OCI-LY7 (cell line): ENCODE measurements around the gene EIF2S1. TPM values are rescaled to one million over a fixed set of nuclear protein-coding genes. Genes with fewer than 3 reads are reported as not detected.

Experiments used
- BruUV-seq: library from RNA; stranded (reverse); fragments of 400-500 nt; replicated peaks from 2 replicates; lab custom pipeline; 2021; lab: Mats Ljungman, UMichigan
- CTCF ChIA-PET: fragments of 300-600 bp; sonication (Branson Sonifier 250); formaldehyde crosslinking; loops from one replicate; lab custom pipeline; 2022; ENCODE audit warnings: antibody characterized with exemption; ENCODE audit not compliant: unreplicated experiment; lab: Charles Lee
- POLR2A ChIA-PET: fragments of 300-600 bp; sonication (Branson Sonifier 250); formaldehyde crosslinking; loops from one replicate; lab custom pipeline; 2022; ENCODE audit warnings: antibody characterized with exemption; lab: Charles Lee
- DNase-seq: peaks from one replicate; pipeline ENCODE4 v3.0.0-alpha.2; 2015; ENCODE audit warnings: low spot score
- H2AFZ ChIP-seq: fragments of 200-600 bp; sonication (generic), shearing (Covaris generic); 2 replicates; pipeline ENCODE4 v1.6.1; 2014; ENCODE audit warnings: mild to moderate bottlenecking, antibody characterized with exemption, low read length, moderate library complexity
- H3K27ac ChIP-seq: fragments of 200-600 bp; sonication (generic); 2 replicates; pipeline ENCODE4 v1.5.1; 2014; ENCODE audit warnings: mixed run types, low read depth, mild to moderate bottlenecking, moderate library complexity, low read length, inconsistent platforms; ENCODE audit not compliant: poor library complexity, severe bottlenecking
- H3K36me3 ChIP-seq: fragments of 200-600 bp; sonication (generic); 2 replicates; pipeline ENCODE4 v1.6.1; 2014; ENCODE audit warnings: mild to moderate bottlenecking, antibody characterized with exemption, low read length, moderate library complexity, mixed read lengths; ENCODE audit not compliant: insufficient read depth
- H3K4me1 ChIP-seq: fragments of 200-600 bp; sonication (generic); 2 replicates; pipeline ENCODE4 v1.5.1; 2014; ENCODE audit warnings: mild to moderate bottlenecking, low read length; ENCODE audit not compliant: insufficient read depth, poor library complexity, severe bottlenecking
- H3K4me2 ChIP-seq: fragments of 200-600 bp; sonication (generic); 2 replicates; pipeline ENCODE4 v1.6.1; 2014; ENCODE audit warnings: mild to moderate bottlenecking, low read length
- H3K4me3 ChIP-seq: fragments of 200-600 bp; sonication (generic); 2 replicates; pipeline ENCODE4 v1.5.1; 2014; ENCODE audit warnings: mild to moderate bottlenecking, low read depth, low read length; ENCODE audit not compliant: poor library complexity, severe bottlenecking
- H3K79me2 ChIP-seq: fragments of 200-600 bp; sonication (generic); 2 replicates; pipeline ENCODE4 v1.6.1; 2016; ENCODE audit warnings: low read depth, mild to moderate bottlenecking, low read length, moderate library complexity, mixed read lengths; ENCODE audit not compliant: insufficient read depth
- H3K9me2 ChIP-seq: fragments of 200-600 bp; sonication (generic); 2 replicates; pipeline ENCODE4 v1.6.1; 2016; ENCODE audit warnings: mild to moderate bottlenecking, low read length, mixed read lengths; ENCODE audit not compliant: insufficient read depth
- H3K9me3 ChIP-seq: fragments of 200-600 bp; sonication (generic); 2 replicates; pipeline ENCODE4 v1.6.1; 2014; ENCODE audit warnings: mild to moderate bottlenecking, mixed run types, low read length, mixed read lengths
- H4K20me1 ChIP-seq: fragments of 200-600 bp; sonication (generic); 2 replicates; pipeline ENCODE4 v1.6.1; 2014; ENCODE audit warnings: mild to moderate bottlenecking, antibody characterized with exemption, low read length, moderate library complexity, mixed read lengths; ENCODE audit not compliant: insufficient read depth
- CTCF ChIP-seq: fragments of 200-600 bp; sonication (generic); conservative IDR thresholded peaks from 2 replicates; pipeline ENCODE4 v1.5.1; 2014; ENCODE audit warnings: mild to moderate bottlenecking, antibody characterized with exemption, low read length, moderate library complexity, mixed read lengths
- EZH2phosphoT487 ChIP-seq: fragments of 200-600 bp; sonication (generic); IDR thresholded peaks from 2 replicates; pipeline ENCODE4 v1.6.1; 2018; ENCODE audit warnings: low read depth, borderline replicate concordance, mild to moderate bottlenecking, mixed run types, antibody characterized with exemption, low read length, moderate library complexity, mixed read lengths
- intact Hi-C: fragments of 100-400 bp; cut with micrococcal nuclease; formaldehyde crosslinking; loops from one replicate; pipeline ENCODE4 v1.10.0; 2022; ENCODE audit not compliant: unreplicated experiment
- total RNA-seq, 2 experiments: library from RNA; depleted of rRNA in 1 of 2; stranded (reverse); fragments of >200 nt in 1 of 2; shearing (Covaris generic) in 1 of 2; gene quantifications; 2 replicates each; pipeline ENCODE4 v1.2.3, GENCODE V29; 2014 to 2022

Gene EIF2S1
- total RNA-seq, 2 experiments from 2014 or later, result 161 to 170 TPM

GRCh38 chr14:67365476-67365875 lies 5.3 kb downstream of the EIF2S1 start:
- Histone ChIP-seq H3K79me2 (peaks cover 92% of the 10 kb centered on the region), H3K27ac (no peak overlapping the region), H3K9me2 (no peaks in the 10 kb centered on the region), H4K20me1 (peaks cover 42% of the 10 kb centered on the region), H3K4me2 (no peak overlapping the region), H3K4me1 (peaks cover 21% of the 10 kb centered on the region), H3K9me3 (no peaks in the 10 kb centered on the region), H3K36me3 (peaks cover 89% of the 10 kb centered on the region), H2AFZ (no peak overlapping the region), H3K4me3 (no peak overlapping the region)
- DNase-seq, result no peak
- POLR2A ChIA-PET, result interaction anchor here (0.6 to 1.5 kb wide), 5 partner anchors 8 to 529 kb away, joined by 3 to 5 read pairs (median 3); partner anchors contain the start of gene PIGH
- TF ChIP-seq EZH2phosphoT487, result no peak
- no peak for TF ChIP-seq CTCF
- BruUV-seq, result no TSS peak
- CTCF ChIA-PET, result no interaction called here
- intact Hi-C loops, result no loop called here

- POLR2A ChIA-PET, result no interaction called here
- DNase-seq, result no peak
Measured at GRCh38 chr14:67370830-67371229, 10.7 kb downstream of the EIF2S1 start.

More at GRCh38 chr14:67370830-67371229, 10.7 kb downstream of the EIF2S1 start:
- Histone ChIP-seq H3K36me3 (peaks cover 97% of the 10 kb centered on the region), H3K4me2 (no peak overlapping the region), H2AFZ (no peak overlapping the region), H3K4me1 (no peaks in the 10 kb centered on the region), H3K27ac (no peak overlapping the region), H3K4me3 (no peak overlapping the region), H4K20me1 (peaks cover under 1% of the 10 kb centered on the region; the same call in 1 of the 2 replicates), H3K9me3 (no peaks in the 10 kb centered on the region), H3K79me2 (peaks cover 85% of the 10 kb centered on the region), H3K9me2 (no peaks in the 10 kb centered on the region)
- no peak for TF ChIP-seq EZH2phosphoT487
- TF ChIP-seq CTCF, result no peak
- CTCF ChIA-PET, result no interaction called here
- BruUV-seq, result no TSS peak
- intact Hi-C loops, result no loop called here
